ENCODE measurements around the gene IL25.
"Not testable (repeated sequence)": the region's sequence is repeated elsewhere in the genome, so short reads cannot be mapped to it uniquely, and the experiment has no call there.

Gene IL25

DNA sequence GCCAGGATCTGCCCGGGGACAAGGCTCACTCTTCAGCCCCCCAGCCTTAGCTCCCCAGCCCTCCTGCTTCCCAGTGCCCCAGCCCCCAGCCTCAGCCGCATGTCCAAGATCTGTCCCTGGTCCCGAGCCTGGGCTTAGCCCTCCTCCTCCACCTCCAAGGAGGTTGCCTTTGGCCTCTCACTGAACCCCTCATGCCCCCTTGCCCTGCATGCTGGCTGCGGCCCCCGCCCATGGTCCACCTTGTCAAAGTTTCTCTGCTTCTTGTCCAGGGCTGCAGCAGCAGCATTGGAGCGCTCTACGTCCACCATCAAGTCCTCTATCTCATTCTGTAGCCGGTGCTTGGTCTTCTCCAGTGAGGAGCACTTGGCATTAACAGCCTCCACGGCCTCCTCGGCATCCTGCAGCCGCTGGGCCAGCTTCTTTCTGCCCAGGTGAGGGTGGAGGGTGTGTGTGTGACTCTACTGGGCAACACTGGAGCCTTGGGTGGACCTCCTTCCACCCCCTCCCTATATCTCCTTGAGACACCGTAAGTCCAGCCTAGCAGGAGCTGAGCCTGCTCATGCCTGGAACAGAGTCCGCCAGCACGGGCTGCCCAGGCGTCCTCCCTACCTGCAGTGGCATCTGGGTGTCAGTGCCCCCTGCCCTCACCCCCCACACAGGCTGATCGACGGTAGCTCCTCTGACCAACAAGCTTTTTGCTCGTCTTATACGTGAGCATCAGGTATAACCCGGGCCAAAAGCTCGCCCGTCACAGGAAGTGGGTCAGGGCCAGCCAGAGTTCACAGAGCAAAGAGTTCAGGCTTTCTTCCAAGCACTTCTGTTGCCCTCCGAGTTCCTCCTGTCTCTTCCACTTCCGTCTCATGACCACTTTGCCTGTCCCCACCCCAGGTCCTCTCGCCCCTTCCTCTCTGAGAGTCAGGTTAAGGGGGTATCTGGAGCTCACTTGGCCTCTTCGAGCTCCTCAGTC lies 15.6 kb downstream of the IL25 start (continued):
- TF ChIP-seq, protein P1, sequence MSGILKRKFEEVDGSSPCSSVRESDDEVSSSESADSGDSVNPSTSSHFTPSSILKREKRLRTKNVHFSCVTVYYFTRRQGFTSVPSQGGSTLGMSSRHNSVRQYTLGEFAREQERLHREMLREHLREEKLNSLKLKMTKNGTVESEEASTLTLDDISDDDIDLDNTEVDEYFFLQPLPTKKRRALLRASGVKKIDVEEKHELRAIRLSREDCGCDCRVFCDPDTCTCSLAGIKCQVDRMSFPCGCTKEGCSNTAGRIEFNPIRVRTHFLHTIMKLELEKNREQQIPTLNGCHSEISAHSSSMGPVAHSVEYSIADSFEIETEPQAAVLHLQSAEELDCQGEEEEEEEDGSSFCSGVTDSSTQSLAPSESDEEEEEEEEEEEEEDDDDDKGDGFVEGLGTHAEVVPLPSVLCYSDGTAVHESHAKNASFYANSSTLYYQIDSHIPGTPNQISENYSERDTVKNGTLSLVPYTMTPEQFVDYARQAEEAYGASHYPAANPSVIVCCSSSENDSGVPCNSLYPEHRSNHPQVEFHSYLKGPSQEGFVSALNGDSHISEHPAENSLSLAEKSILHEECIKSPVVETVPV (CRISPR knock-in tag; IDR thresholded peaks at IDR 0.05), result no peak
- no peak for TF ChIP-seq PPARA (CRISPR knock-in tag; IDR thresholded peaks at IDR 0.05; ENCODE audit: borderline replicate concordance)
- no peak for TF ChIP-seq ZFP3 (CRISPR knock-in tag; IDR thresholded peaks at IDR 0.05)
- TF ChIP-seq BACH2 (CRISPR knock-in tag; IDR thresholded peaks at IDR 0.05; ENCODE audit: borderline replicate concordance), result no peak
- TF ChIP-seq TOX (CRISPR knock-in tag; IDR thresholded peaks at IDR 0.05; ENCODE audit: borderline replicate concordance), result no peak
- no peak for TF ChIP-seq OSR1 (CRISPR knock-in tag; IDR thresholded peaks at IDR 0.05)
- no peak for TF ChIP-seq ZC3H10 (CRISPR knock-in tag; IDR thresholded peaks at IDR 0.05)
- no peak for TF ChIP-seq ISL1 (CRISPR knock-in tag; IDR thresholded peaks at IDR 0.05)
- TF ChIP-seq GLIS3 (CRISPR knock-in tag; IDR thresholded peaks at IDR 0.05), result no peak

GRCh38 chr14:23388996-23389395 lies 16.4 kb downstream of the IL25 start:
- no peak for ATAC-seq
- TF ChIP-seq, protein P1 (CRISPR knock-in tag; IDR thresholded peaks at IDR 0.05), result no peak

- ATAC-seq, result no peak
- TF ChIP-seq PPARA (CRISPR knock-in tag; IDR thresholded peaks at IDR 0.05; ENCODE audit: borderline replicate concordance) (no peak), ISL1 (CRISPR knock-in tag; IDR thresholded peaks at IDR 0.05) (no peak), ESRRG (CRISPR knock-in tag; IDR thresholded peaks at IDR 0.05) (no peak), ZNF565 (CRISPR knock-in tag; conservative IDR thresholded peaks at IDR 0.05; ENCODE audit: low read depth) (no peak), TOX (CRISPR knock-in tag; IDR thresholded peaks at IDR 0.05; ENCODE audit: borderline replicate concordance) (no peak), BACH2 (CRISPR knock-in tag; IDR thresholded peaks at IDR 0.05; ENCODE audit: borderline replicate concordance) (no peak), POU6F1 (CRISPR knock-in tag; IDR thresholded peaks at IDR 0.05; ENCODE audit: borderline replicate concordance, low read depth) (no peak), ZFP3 (CRISPR knock-in tag; IDR thresholded peaks at IDR 0.05) (no peak), GLIS3 (CRISPR knock-in tag; IDR thresholded peaks at IDR 0.05) (no peak), SNAI2 (CRISPR knock-in tag; IDR thresholded peaks at IDR 0.05) (no peak), ZC3H10 (CRISPR knock-in tag; IDR thresholded peaks at IDR 0.05) (no peak), ZNF70 (CRISPR knock-in tag; IDR thresholded peaks at IDR 0.05) (no peak)
- TF ChIP-seq, protein P2, sequence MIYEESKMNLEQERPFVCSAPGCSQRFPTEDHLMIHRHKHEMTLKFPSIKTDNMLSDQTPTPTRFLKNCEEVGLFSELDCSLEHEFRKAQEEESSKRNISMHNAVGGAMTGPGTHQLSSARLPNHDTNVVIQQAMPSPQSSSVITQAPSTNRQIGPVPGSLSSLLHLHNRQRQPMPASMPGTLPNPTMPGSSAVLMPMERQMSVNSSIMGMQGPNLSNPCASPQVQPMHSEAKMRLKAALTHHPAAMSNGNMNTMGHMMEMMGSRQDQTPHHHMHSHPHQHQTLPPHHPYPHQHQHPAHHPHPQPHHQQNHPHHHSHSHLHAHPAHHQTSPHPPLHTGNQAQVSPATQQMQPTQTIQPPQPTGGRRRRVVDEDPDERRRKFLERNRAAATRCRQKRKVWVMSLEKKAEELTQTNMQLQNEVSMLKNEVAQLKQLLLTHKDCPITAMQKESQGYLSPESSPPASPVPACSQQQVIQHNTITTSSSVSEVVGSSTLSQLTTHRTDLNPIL (CRISPR knock-in tag; IDR thresholded peaks at IDR 0.05; ENCODE audit: low read depth), result no peak
- TF ChIP-seq, protein P1 (CRISPR knock-in tag; IDR thresholded peaks at IDR 0.05), result no peak
- TF ChIP-seq, protein P3, sequence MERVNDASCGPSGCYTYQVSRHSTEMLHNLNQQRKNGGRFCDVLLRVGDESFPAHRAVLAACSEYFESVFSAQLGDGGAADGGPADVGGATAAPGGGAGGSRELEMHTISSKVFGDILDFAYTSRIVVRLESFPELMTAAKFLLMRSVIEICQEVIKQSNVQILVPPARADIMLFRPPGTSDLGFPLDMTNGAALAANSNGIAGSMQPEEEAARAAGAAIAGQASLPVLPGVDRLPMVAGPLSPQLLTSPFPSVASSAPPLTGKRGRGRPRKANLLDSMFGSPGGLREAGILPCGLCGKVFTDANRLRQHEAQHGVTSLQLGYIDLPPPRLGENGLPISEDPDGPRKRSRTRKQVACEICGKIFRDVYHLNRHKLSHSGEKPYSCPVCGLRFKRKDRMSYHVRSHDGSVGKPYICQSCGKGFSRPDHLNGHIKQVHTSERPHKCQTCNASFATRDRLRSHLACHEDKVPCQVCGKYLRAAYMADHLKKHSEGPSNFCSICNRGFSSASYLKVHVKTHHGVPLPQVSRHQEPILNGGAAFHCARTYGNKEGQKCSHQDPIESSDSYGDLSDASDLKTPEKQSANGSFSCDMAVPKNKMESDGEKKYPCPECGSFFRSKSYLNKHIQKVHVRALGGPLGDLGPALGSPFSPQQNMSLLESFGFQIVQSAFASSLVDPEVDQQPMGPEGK (CRISPR knock-in tag; IDR thresholded peaks at IDR 0.05; ENCODE audit: borderline replicate concordance), result no peak
Observed at GRCh38 chr14:23389396-23389795, 16.8 kb downstream of the IL25 start.

DNA sequence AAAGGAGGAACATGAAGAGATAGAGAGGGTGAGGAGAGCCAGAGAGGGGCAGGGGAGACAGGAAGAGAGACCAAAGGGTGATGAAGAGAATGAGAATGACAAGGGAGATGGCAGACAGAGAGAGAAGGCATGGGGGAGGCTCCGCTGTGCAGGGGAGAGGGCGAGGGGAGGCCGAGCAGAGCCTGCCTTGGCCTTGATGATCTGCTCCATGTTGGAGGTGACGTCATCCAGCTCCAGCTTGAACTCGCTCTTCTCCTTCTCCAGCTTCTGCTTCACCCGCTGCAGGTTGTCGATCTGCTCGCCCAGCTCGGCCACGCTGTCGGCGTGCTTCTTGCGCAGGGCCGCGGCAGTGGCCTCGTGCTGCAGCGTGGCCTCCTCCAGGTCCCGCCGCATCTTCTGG lies 17.3 kb downstream of the IL25 start:
- ATAC-seq, result not testable (repeated sequence)
